B cell (primary cell): ENCODE data around the gene SLC6A6. TPM values are rescaled to one million over a fixed set of nuclear protein-coding genes. Genes with fewer than 3 reads are reported as not detected.

Source experiments
- ATAC-seq: fragments of 200-7000 bp; cut with Tn5 transposase; one replicate; pipeline ENCODE4 v1.10.0; 2021; ENCODE audit warnings: low read depth, mild to moderate bottlenecking, moderate number of reproducible peaks, moderate library complexity
- CTCF ChIA-PET: fragments of 350-600 bp; sonication (Branson Sonifier 250); formaldehyde crosslinking; loops from one replicate; lab custom pipeline; 2021; ENCODE audit warnings: antibody characterized with exemption, inconsistent platforms; lab: Charles Lee
- POLR2A ChIA-PET: fragments of 350-600 bp; sonication (Branson Sonifier 250); formaldehyde crosslinking; loops from one replicate; lab custom pipeline; 2021; ENCODE audit warnings: antibody characterized with exemption; lab: Charles Lee
- DNase-seq: peaks from one replicate; pipeline ENCODE4 v3.0.0; 2013
- H2AFZ ChIP-seq: 2 replicates; pipeline ENCODE4 v1.6.1; 2012; ENCODE audit warnings: mild to moderate bottlenecking, low read depth, low read length; ENCODE audit not compliant: insufficient read depth, poor library complexity, severe bottlenecking
- H3K27ac ChIP-seq, 2 donors: 1 replicate in 1 of 2; 2 replicates in 1 of 2; pipeline ENCODE4 v1.5.1; 2012 to 2013; ENCODE audit warnings: low read length in 2 of 2, mild to moderate bottlenecking in 2 of 2, moderate library complexity in 1 of 2
- H3K27me3 ChIP-seq, 4 experiments: fragments of 200-600 bp in 1 of 4; sonication (generic) in 1 of 4; replicated peaks in 1 of 4; 1 replicate in 2 of 4; 2 replicates in 2 of 4; pipeline versions ENCODE4 v1.6.1 to v1.7.0; 2013 to 2016; ENCODE audit warnings: low read length in 3 of 4, mild to moderate bottlenecking in 2 of 4, mixed read lengths in 1 of 4, moderate library complexity in 1 of 4; ENCODE audit not compliant: insufficient read depth in 4 of 4, control insufficient read depth in 3 of 4; ENCODE audit errors: control extremely low read depth in 1 of 4
- H3K36me3 ChIP-seq, 2 experiments: replicated peaks in 1 of 2; 1 replicate in 1 of 2; 2 replicates in 1 of 2; pipeline versions ENCODE4 v1.6.1 to v1.7.1; 2013; ENCODE audit warnings: low read length in 1 of 2; ENCODE audit not compliant: insufficient read depth in 2 of 2, control insufficient read depth in 1 of 2; ENCODE audit errors: control extremely low read depth in 1 of 2, extremely low read depth in 1 of 2
- H3K4me1 ChIP-seq, 2 donors: fragments of 200-600 bp in 1 of 2; sonication (generic) in 1 of 2; 1 replicate in 1 of 2; 2 replicates in 1 of 2; pipeline versions ENCODE4 v1.5.1 to v1.6.1; 2013 to 2017; ENCODE audit warnings: low read length in 2 of 2; ENCODE audit not compliant: control insufficient read depth in 2 of 2, insufficient read depth in 2 of 2
- H3K4me2 ChIP-seq: replicated peaks from 2 replicates; pipeline ENCODE3; 2012; ENCODE audit warnings: mild to moderate bottlenecking, low read depth, low read length; ENCODE audit not compliant: poor library complexity, severe bottlenecking
- H3K4me3 ChIP-seq, 5 experiments: fragments of 200-600 bp in 1 of 5; sonication (generic) in 1 of 5; 1 replicate in 3 of 5; 2 replicates in 2 of 5; pipeline versions ENCODE4 v1.5.1 to v1.7.0; 2011 to 2016; ENCODE audit warnings: low read length in 4 of 5, mild to moderate bottlenecking in 4 of 5, low read depth in 2 of 5, control low read depth in 1 of 5, moderate library complexity in 1 of 5; ENCODE audit not compliant: insufficient read depth in 1 of 5; ENCODE audit errors: control extremely low read depth in 1 of 5, extremely low read depth in 1 of 5
- H3K79me2 ChIP-seq: fragments of 200-600 bp; sonication (generic); one replicate; pipeline ENCODE4 v1.6.0; 2016; ENCODE audit warnings: low read length; ENCODE audit not compliant: control insufficient read depth, insufficient read depth
- H3K9ac ChIP-seq: fragments of 200-600 bp; sonication (generic); 2 replicates; pipeline ENCODE4 v1.6.1; 2017; ENCODE audit warnings: mild to moderate bottlenecking, low read length, moderate library complexity
- H3K9me3 ChIP-seq, 3 donors: one replicate each; pipeline versions ENCODE4 v1.6.1 to v1.7.1; 2013; ENCODE audit warnings: low read length in 2 of 3; ENCODE audit not compliant: control insufficient read depth in 2 of 3, insufficient read depth in 1 of 3; ENCODE audit errors: control extremely low read depth in 1 of 3
- H4K20me1 ChIP-seq: 2 replicates; pipeline ENCODE4 v1.6.0; 2012; ENCODE audit warnings: mild to moderate bottlenecking, low read length; ENCODE audit not compliant: insufficient read depth, control insufficient read depth, poor library complexity, severe bottlenecking
- H3K27ac Mint-ChIP-seq: one replicate; pipeline ENCODE4 v1.8.0; 2021; ENCODE audit warnings: mixed read lengths
- H3K27me3 Mint-ChIP-seq: one replicate; pipeline ENCODE4 v1.8.0; 2021; ENCODE audit warnings: mixed read lengths
- H3K4me1 Mint-ChIP-seq: one replicate; pipeline ENCODE4 v1.8.0; 2021; ENCODE audit warnings: mixed read lengths
- H3K4me3 Mint-ChIP-seq: one replicate; pipeline ENCODE4 v1.8.0; 2021; ENCODE audit warnings: mixed read lengths
- H3K9me3 Mint-ChIP-seq: one replicate; pipeline ENCODE4 v1.8.0; 2022; ENCODE audit warnings: mixed read lengths; ENCODE audit not compliant: insufficient read depth
- EZH2 ChIP-seq: IDR thresholded peaks from 2 replicates; pipeline ENCODE4 v1.6.1; 2012; ENCODE audit warnings: borderline replicate concordance, low read depth, mild to moderate bottlenecking, moderate library complexity, low read length; ENCODE audit not compliant: insufficient read depth, poor library complexity, severe bottlenecking
- WGBS: methylation state at CpG from one replicate; pipeline ENCODE4 v1.1.5; 2013; ENCODE audit warnings: missing lambda C conversion rate; ENCODE audit not compliant: insufficient coverage; 5-methylcytosine and 5-hydroxymethylcytosine counted together
- intact Hi-C: fragments of 100-400 bp; cut with micrococcal nuclease; formaldehyde crosslinking; loops from one replicate; pipeline ENCODE4 v1.10.0; 2022
- polyA plus RNA-seq: library from polyadenylated mRNA; depleted of rRNA; stranded (reverse); fragments of >200 nt; gene quantifications from 2 replicates; pipeline ENCODE4 v1.2.3, GENCODE V29; 2012
- total RNA-seq, 2 donors: library from RNA; stranded (reverse); fragments of 120-200 nt in 1 of 2; gene quantifications; 1 replicate in 1 of 2; 2 replicates in 1 of 2; pipeline versions ENCODE4 v1.2.3 to v1.2.4, GENCODE V29; 2013 to 2022
- TF ChIP-seq, protein P1 (sequence below): fragments of 200-600 bp; IDR thresholded peaks from one replicate; pipeline ENCODE4 v1.8.0; 2022; ENCODE audit warnings: antibody characterized with exemption, mild to moderate bottlenecking

Gene SLC6A6
- total and polyA plus RNA-seq, 2 donors (not counting 1 experiment from before 2014, with no cell fraction given) = 34.2 to 48.7 TPM

DNA sequence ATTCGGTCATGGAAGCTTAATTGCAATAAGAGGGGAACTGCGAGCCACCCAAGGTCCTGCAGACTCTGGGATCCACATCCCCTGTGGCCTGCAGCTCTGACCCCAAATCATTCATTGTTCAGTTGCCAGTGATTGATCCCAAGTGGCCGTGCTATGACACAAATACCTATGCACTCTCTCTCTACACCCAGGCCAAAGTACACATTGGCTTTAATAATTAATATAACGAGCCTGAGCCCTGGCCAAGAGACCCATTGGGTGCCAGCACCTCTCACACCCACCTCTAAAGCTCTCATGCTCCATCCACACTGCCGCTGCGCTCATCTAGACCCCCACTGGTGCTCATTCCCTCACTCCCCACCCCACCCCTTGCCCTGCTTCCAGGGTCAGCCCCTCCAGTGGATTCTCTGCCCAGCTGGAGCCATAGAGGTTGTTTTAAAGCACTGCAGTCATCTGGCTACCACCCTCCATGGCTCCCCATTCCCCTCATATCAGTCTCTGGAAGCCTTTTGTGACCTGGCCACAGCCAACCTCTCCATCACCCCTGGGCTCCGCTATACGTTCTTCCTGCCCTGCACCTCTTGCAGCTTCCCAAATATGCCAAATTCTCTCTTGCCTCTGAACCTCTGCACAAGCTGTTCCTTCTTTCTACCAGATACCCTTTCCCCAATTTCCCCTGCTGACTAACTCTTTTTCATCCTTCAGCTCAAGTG lies 37.7 kb upstream of the SLC6A6 start:
- Histone ChIP-seq H3K27me3 (peaks cover 0 to 2% (median 0%) of the 10 kb centered on the region in 4 experiments), H3K4me1 (no peaks in the 10 kb centered on the region), H3K9me3 (peaks cover 0 to 2% (median 0%) of the 10 kb centered on the region in 3 donors), H3K36me3 (no peaks in the 10 kb centered on the region), H3K27ac (no peak overlapping the region), H3K4me3 (no peak overlapping the region), H3K4me2 (no peak overlapping the region), H4K20me1 (no peaks in the 10 kb centered on the region), H2AFZ (no peak overlapping the region), H3K79me2 (no peaks in the 10 kb centered on the region), H3K9ac (no peak overlapping the region)
- 92% methylated on average over 8 of the region's 8 CpGs for WGBS
- H3K4me3 Mint-ChIP-seq = no peak overlapping the region
- H3K27ac Mint-ChIP-seq = no peak overlapping the region
- no peak for ATAC-seq
- TF ChIP-seq EZH2 = no peak
- TF ChIP-seq, protein P1, sequence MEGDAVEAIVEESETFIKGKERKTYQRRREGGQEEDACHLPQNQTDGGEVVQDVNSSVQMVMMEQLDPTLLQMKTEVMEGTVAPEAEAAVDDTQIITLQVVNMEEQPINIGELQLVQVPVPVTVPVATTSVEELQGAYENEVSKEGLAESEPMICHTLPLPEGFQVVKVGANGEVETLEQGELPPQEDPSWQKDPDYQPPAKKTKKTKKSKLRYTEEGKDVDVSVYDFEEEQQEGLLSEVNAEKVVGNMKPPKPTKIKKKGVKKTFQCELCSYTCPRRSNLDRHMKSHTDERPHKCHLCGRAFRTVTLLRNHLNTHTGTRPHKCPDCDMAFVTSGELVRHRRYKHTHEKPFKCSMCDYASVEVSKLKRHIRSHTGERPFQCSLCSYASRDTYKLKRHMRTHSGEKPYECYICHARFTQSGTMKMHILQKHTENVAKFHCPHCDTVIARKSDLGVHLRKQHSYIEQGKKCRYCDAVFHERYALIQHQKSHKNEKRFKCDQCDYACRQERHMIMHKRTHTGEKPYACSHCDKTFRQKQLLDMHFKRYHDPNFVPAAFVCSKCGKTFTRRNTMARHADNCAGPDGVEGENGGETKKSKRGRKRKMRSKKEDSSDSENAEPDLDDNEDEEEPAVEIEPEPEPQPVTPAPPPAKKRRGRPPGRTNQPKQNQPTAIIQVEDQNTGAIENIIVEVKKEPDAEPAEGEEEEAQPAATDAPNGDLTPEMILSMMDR = no peak
- peaks cover 9% of the 10 kb centered on the region for H3K27me3 Mint-ChIP-seq
- ChIA-PET POLR2A (no interaction called here), CTCF (no interaction called here)
- intact Hi-C loops = no loop called here
- H3K4me1 Mint-ChIP-seq = no peaks in the 10 kb centered on the region
- no peak for DNase-seq
- no peaks in the 10 kb centered on the region for H3K9me3 Mint-ChIP-seq

DNA sequence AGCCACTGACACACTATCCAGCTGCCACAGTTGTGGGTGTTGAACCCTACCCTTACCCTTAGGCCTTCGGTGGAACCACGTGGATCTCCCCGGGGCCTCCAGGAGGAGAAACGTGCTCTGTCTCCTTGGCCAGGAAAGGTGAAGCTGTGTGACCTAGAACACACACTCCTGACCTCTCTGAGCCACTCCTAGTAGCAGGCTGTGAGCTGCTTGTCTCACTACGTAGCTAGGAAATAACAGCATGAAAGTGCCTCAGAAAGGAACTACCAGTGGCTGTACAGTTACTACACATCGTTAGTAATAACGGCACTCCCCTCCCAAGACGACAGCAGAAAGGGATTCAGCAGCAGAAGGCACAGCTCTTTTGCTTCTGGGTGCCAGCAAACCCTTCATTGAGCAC lies 36.2 kb upstream of the SLC6A6 start:
- CTCF ChIA-PET = no interaction called here
- H3K4me3 Mint-ChIP-seq = no peak overlapping the region
- H3K4me1 ChIP-seq = no peaks in the 10 kb centered on the region

More for the DNA sequence above, 36.2 kb upstream of the SLC6A6 start:
- no peak for DNase-seq
- no peak overlapping the region for H3K9ac ChIP-seq
- H3K27me3 ChIP-seq = peaks cover 0 to 2% (median 0%) of the 10 kb centered on the region in 4 experiments
- no peak overlapping the region for H3K27ac Mint-ChIP-seq
- no peaks in the 10 kb centered on the region for H4K20me1 ChIP-seq
- no peaks in the 10 kb centered on the region for H3K9me3 Mint-ChIP-seq
- TF ChIP-seq EZH2 = no peak
- TF ChIP-seq, protein P1 = no peak
- H3K4me2 ChIP-seq = no peak overlapping the region
- H3K36me3 ChIP-seq = no peaks in the 10 kb centered on the region
- no peaks in the 10 kb centered on the region for H3K4me1 Mint-ChIP-seq
- POLR2A ChIA-PET = no interaction called here
- 84% methylated on average over 7 of the region's 8 CpGs for WGBS
- no peak overlapping the region for H3K4me3 ChIP-seq
- H3K27ac ChIP-seq = no peak overlapping the region
- peaks cover 0 to 2% (median 0%) of the 10 kb centered on the region in 3 donors for H3K9me3 ChIP-seq
- no peak for ATAC-seq
- H2AFZ ChIP-seq = no peak overlapping the region
- peaks cover 9% of the 10 kb centered on the region for H3K27me3 Mint-ChIP-seq
- H3K79me2 ChIP-seq = no peaks in the 10 kb centered on the region
- intact Hi-C loops = no loop called here
